CD4-positive, alpha-beta T cell (primary cell): ENCODE data around the gene EDRF1. TPM values are rescaled to one million over a fixed set of nuclear protein-coding genes. Genes with fewer than 3 reads are reported as not detected.
A peak's percentile ranks its signal among the peaks of the same experiment; 100 is the strongest.

Experiments
- ATAC-seq: fragments of 200-7000 bp; cut with Tn5 transposase; one replicate; pipeline ENCODE4 v1.10.0; 2022; ENCODE audit warnings: mild to moderate bottlenecking; ENCODE audit not compliant: poor library complexity
- CTCF ChIA-PET: fragments of 350-600 bp; sonication (Branson Sonifier 250); formaldehyde crosslinking; loops from one replicate; lab custom pipeline; 2021; ENCODE audit warnings: antibody characterized with exemption, inconsistent platforms; lab: Charles Lee
- POLR2A ChIA-PET: fragments of 350-600 bp; sonication (Branson Sonifier 250); formaldehyde crosslinking; loops from one replicate; lab custom pipeline; 2021; ENCODE audit warnings: antibody characterized with exemption, inconsistent platforms; lab: Charles Lee
- DNase-seq, 14 experiments: peaks; one replicate each; pipeline ENCODE4 v3.0.0-alpha.2; 2013 to 2020; ENCODE audit warnings: mixed read lengths in 2 of 14
- H3K27ac ChIP-seq, 2 donors: one replicate each; pipeline versions ENCODE4 v1.5.1 to v1.7.0; 2013; ENCODE audit warnings: low read length in 2 of 2, low read depth in 1 of 2, mild to moderate bottlenecking in 1 of 2
- H3K27me3 ChIP-seq, 2 experiments: 1 replicate in 1 of 2; 2 replicates in 1 of 2; pipeline versions ENCODE4 v1.6.1 to v1.7.0; 2013; ENCODE audit warnings: low read length in 2 of 2, control low read depth in 1 of 2, mild to moderate bottlenecking in 1 of 2, moderate library complexity in 1 of 2; ENCODE audit not compliant: insufficient read depth in 2 of 2, control insufficient read depth in 1 of 2
- H3K36me3 ChIP-seq: one replicate; pipeline ENCODE4 v1.6.1; 2013; ENCODE audit warnings: low read length, control low read depth; ENCODE audit not compliant: insufficient read depth
- H3K4me1 ChIP-seq: one replicate; pipeline ENCODE4 v1.6.1; 2013; ENCODE audit warnings: low read length, control low read depth; ENCODE audit not compliant: insufficient read depth
- H3K4me3 ChIP-seq: one replicate; pipeline ENCODE4 v1.5.1; 2013; ENCODE audit warnings: mild to moderate bottlenecking, low read length, moderate library complexity
- H3K9me3 ChIP-seq, 2 experiments: 1 replicate in 1 of 2; 2 replicates in 1 of 2; pipeline versions ENCODE4 v1.6.1 to v1.7.0; 2013; ENCODE audit warnings: low read length in 2 of 2, mild to moderate bottlenecking in 2 of 2, control low read depth in 1 of 2, moderate library complexity in 1 of 2; ENCODE audit not compliant: control insufficient read depth in 1 of 2, insufficient read depth in 1 of 2
- H3K27ac Mint-ChIP-seq: one replicate; pipeline ENCODE4 v1.8.0; 2020; ENCODE audit warnings: mixed read lengths
- H3K27me3 Mint-ChIP-seq: one replicate; pipeline ENCODE4 v1.8.0; 2021; ENCODE audit warnings: mixed read lengths
- H3K36me3 Mint-ChIP-seq: one replicate; pipeline ENCODE4 v1.8.0; 2021; ENCODE audit warnings: low read depth, mixed read lengths
- H3K4me1 Mint-ChIP-seq: one replicate; pipeline ENCODE4 v1.8.0; 2021; ENCODE audit warnings: low read depth, mixed read lengths
- H3K4me3 Mint-ChIP-seq: one replicate; pipeline ENCODE4 v1.8.0; 2020; ENCODE audit warnings: mild to moderate bottlenecking, mixed read lengths
- H3K9me3 Mint-ChIP-seq: one replicate; pipeline ENCODE4 v1.8.0; 2020; ENCODE audit warnings: mixed read lengths
- intact Hi-C, 2 experiments: fragments of 100-400 bp; cut with DNase I in 1 of 2; cut with micrococcal nuclease in 1 of 2; formaldehyde crosslinking; loops; one replicate each; pipeline versions ENCODE4 v1.15.1 to v1.9.0; 2023 to 2025; cut with DNase I, micrococcal nuclease
- polyA plus RNA-seq, 2 donors: library from polyadenylated mRNA; unstranded; fragments of 120-200 nt; gene quantifications; one replicate each; pipeline ENCODE4 v1.2.1, GENCODE V29; 2013
- total RNA-seq, 174 experiments: library from RNA in 2 of 174; stranded (reverse) in 2 of 174; gene quantifications; one replicate each; pipeline ENCODE4 v1.2.3 and lab custom pipeline; 2021 to 2026
- TF ChIP-seq, protein P1 (sequence below): fragments of 200-600 bp; IDR thresholded peaks from one replicate; pipeline ENCODE4 v1.8.0; 2022; ENCODE audit warnings: antibody characterized with exemption, mild to moderate bottlenecking

EDRF1 gene, protein sequence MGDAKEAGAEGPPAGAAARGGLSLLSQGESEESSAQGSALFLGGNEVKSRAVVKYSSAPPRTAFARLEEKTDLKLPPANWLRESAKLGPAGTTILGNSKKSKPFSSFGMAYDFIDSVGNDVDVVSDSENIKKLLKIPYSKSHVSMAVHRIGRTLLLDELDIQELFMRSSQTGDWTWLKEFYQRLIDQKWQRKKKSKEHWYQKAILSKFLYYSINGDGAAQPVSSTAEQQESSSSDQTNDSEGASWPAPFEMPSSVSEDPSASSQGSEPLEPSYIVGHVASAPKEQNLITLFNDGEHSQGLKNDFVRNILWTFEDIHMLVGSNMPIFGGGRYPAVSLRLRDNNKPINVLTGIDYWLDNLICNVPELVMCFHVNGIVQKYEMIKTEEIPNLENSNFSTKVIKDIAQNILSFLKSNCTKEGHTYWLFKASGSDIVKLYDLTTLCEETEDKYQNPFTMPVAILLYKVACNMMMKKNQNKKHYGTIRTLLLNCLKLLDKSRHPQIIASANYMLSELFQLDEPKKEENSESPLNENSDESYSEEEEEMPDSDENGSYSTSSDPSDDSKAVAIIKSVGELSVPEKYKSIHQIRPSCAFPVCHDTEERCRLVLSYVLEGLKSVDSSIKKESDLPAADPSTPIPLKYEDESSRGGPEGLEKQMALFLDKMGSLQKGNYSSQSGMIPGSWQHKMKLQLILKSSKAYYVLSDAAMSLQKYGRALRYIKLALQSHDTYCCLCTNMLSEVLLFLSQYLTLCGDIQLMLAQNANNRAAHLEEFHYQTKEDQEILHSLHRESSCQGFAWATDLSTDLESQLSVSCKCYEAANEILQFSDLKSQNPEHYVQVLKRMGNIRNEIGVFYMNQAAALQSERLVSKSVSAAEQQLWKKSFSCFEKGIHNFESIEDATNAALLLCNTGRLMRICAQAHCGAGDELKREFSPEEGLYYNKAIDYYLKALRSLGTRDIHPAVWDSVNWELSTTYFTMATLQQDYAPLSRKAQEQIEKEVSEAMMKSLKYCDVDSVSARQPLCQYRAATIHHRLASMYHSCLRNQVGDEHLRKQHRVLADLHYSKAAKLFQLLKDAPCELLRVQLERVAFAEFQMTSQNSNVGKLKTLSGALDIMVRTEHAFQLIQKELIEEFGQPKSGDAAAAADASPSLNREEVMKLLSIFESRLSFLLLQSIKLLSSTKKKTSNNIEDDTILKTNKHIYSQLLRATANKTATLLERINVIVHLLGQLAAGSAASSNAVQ
- total RNA-seq (10 to 100 TPM; 39.0 to 39.8 TPM), total RNA-seq (lab: John Stamatoyannopoulos, UW) (50.6 to 117 (median 81.3) reads per million in 172 experiments)
- 35.3 TPM for polyA plus RNA-seq (2013, experiment 1 of 2)
- 36.1 TPM for polyA plus RNA-seq (2013, experiment 2 of 2)

DNA sequence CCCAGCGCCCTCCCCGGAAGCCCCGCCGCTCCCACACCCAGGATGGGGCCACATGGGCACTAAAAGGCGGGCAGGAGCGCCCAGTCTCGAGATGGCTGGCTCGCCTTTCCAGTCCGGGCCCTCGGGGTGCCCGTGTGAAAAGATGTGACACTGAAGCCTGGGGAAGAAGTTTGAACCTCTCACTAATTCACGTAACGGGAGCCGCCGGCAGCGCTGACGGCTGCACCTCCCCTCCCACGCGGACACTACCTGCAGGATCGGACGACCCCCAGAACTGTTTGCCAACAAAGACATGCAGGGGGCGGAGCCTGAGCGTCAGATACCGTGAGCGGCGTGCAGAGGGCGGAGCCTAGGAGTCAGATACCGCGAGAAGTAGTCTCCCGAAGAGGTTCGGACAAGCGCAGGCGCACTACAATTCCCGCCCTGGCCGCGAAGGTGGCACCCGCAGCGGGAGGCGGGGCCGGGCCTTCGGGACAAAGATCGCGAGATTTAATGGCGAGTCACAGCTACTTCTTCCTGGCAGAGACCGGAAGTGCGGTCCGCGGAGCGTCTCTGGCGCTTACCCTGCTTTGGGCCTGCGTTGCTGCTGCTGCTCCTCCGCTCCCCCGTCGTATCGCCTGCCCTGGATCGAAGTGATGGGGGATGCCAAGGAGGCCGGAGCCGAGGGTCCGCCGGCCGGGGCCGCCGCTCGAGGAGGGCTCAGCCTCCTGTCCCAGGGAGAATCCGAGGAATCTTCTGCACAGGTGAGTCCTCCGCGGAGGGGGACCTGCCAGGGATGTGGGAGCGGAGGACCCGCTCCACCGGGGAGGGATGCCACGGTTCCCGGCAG lies at the start of gene EDRF1:
Gene EDRF1 (plus strand): TSS at position 537 of the 829 bp plus-strand sequence. CDS start 99 bp downstream, at position 636.
- H3K36me3 Mint-ChIP-seq, result peaks cover 60% of the 10 kb centered on the region
- Histone ChIP-seq H3K4me1 (peaks cover 26% of the 10 kb centered on the region), H3K4me3 (peak within 1 kb of the TSS; percentile 82), H3K9me3 (peaks cover 0 to 4% of the 10 kb centered on the region in 2 experiments), H3K27me3 (no peaks in the 10 kb centered on the region), H3K27ac (peak within 1 kb of the TSS; percentile 79 to 89), H3K36me3 (peaks cover 23% of the 10 kb centered on the region)
- intact Hi-C loops, result loop anchor here (1.0 to 10.0 kb wide), 4 partner anchors 104 to 925 kb away; partner anchors contain the start of genes BCCIP (in 2 of the 2), UROS (in 2 of the 2) and EEF1AKMT2 (in 1 of the 2)
- no peaks in the 10 kb centered on the region for H3K9me3 Mint-ChIP-seq
- H3K4me3 Mint-ChIP-seq, result peak within 1 kb of the TSS; percentile 100
- peaks cover 39% of the 10 kb centered on the region for H3K4me1 Mint-ChIP-seq
- ATAC-seq (peak; percentile 94), DNase-seq (peak; percentile 98 to 100 (median 99))
- H3K27ac Mint-ChIP-seq, result peak within 1 kb of the TSS; percentile 99
- CTCF ChIA-PET, result interaction anchor here (1.0 kb wide), 1 partner anchor 103 kb away, joined by 3 read pairs; the partner anchor contains the start of genes BCCIP and UROS
- POLR2A ChIA-PET, result interaction anchor here (1.0 to 1.8 kb wide), 4 partner anchors 9 to 104 kb away, joined by 4 to 34 read pairs (median 7); partner anchors contain the start of genes BCCIP and UROS
- no peaks in the 10 kb centered on the region for H3K27me3 Mint-ChIP-seq
- TF ChIP-seq, protein P1, sequence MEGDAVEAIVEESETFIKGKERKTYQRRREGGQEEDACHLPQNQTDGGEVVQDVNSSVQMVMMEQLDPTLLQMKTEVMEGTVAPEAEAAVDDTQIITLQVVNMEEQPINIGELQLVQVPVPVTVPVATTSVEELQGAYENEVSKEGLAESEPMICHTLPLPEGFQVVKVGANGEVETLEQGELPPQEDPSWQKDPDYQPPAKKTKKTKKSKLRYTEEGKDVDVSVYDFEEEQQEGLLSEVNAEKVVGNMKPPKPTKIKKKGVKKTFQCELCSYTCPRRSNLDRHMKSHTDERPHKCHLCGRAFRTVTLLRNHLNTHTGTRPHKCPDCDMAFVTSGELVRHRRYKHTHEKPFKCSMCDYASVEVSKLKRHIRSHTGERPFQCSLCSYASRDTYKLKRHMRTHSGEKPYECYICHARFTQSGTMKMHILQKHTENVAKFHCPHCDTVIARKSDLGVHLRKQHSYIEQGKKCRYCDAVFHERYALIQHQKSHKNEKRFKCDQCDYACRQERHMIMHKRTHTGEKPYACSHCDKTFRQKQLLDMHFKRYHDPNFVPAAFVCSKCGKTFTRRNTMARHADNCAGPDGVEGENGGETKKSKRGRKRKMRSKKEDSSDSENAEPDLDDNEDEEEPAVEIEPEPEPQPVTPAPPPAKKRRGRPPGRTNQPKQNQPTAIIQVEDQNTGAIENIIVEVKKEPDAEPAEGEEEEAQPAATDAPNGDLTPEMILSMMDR, result no peak

DNA sequence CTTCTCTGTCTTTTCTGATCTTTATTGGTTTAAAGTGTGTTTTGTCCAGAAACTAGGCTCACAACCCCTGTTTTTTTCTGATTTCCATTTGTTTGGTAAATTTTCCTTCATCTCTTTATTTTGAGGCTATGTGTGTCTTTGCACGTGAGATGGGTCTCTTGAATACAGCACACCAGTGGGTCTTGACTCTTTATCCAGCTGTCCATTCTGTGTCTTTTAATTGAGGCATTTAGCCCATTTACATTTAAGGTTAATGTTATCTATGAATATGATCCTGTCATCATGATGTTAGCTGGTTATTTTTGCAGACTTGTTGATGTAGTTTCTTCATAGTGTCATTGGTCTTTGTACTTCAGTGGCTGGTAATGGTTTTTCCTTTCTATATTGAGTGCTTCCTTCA lies 46.6 kb upstream of the EDRF1 start:
- H3K9me3 ChIP-seq, result peaks cover 13 to 14% of the 10 kb centered on the region in 2 experiments
- DNase-seq (no peak), ATAC-seq (no peak)
- CTCF ChIA-PET, result no interaction called here
- Mint-ChIP-seq H3K4me1 (no peaks in the 10 kb centered on the region), H3K27me3 (peaks cover 44% of the 10 kb centered on the region), H3K36me3 (peaks cover 4% of the 10 kb centered on the region), H3K9me3 (peaks cover 39% of the 10 kb centered on the region), H3K27ac (no peak overlapping the region), H3K4me3 (no peak overlapping the region)
- no peak overlapping the region for H3K27ac ChIP-seq
- no peaks in the 10 kb centered on the region for H3K4me1 ChIP-seq
- TF ChIP-seq, protein P1, result no peak
- no peak overlapping the region for H3K4me3 ChIP-seq
- no peaks in the 10 kb centered on the region for H3K36me3 ChIP-seq
- no peaks in the 10 kb centered on the region for H3K27me3 ChIP-seq
- POLR2A ChIA-PET, result no interaction called here
- intact Hi-C loops, result no loop called here
